HepG2 (cell line): ENCODE data around the gene NPAS2. TPM values are rescaled to one million over a fixed set of nuclear protein-coding genes. Genes with fewer than 3 reads are reported as not detected.

ENCODE experiments used
- ATF1 ChIP-seq: IDR thresholded peaks from 2 replicates; pipeline ENCODE4 v1.6.1; 2016; ENCODE audit warnings: mild to moderate bottlenecking, control low read depth
- CEBPG ChIP-seq: IDR thresholded peaks from 2 replicates; pipeline ENCODE4 v1.6.1; 2016
- ELF1 ChIP-seq: sonication (generic); formaldehyde crosslinking; IDR thresholded peaks from 2 replicates; pipeline ENCODE4 v1.4.0; 2020; ENCODE audit warnings: missing genetic modification reagents
- GZF1 ChIP-seq: sonication (generic); formaldehyde crosslinking; IDR thresholded peaks from 2 replicates; pipeline ENCODE4 v1.5.1; 2020; ENCODE audit warnings: mild to moderate bottlenecking, missing genetic modification reagents
- HOXA5 ChIP-seq: sonication (generic); formaldehyde crosslinking; IDR thresholded peaks from 2 replicates; pipeline ENCODE4 v1.4.0; 2020; ENCODE audit warnings: missing genetic modification reagents
- KDM5A ChIP-seq: fragments of 200-600 bp; sonication (generic); IDR thresholded peaks from 2 replicates; pipeline ENCODE4 v1.7.0; 2018; ENCODE audit warnings: antibody characterized with exemption, mild to moderate bottlenecking, low read length, borderline replicate concordance
- KLF6 ChIP-seq: IDR thresholded peaks from 2 replicates; pipeline ENCODE4 v1.8.0; 2016; ENCODE audit warnings: missing biosample characterization, missing genetic modification reagents
- REPIN1 ChIP-seq: sonication (generic); formaldehyde crosslinking; IDR thresholded peaks from 2 replicates; pipeline ENCODE4 v1.8.0; 2022; ENCODE audit warnings: missing genetic modification reagents, low read depth, mild to moderate bottlenecking, borderline replicate concordance
- RFX1 ChIP-seq: fragments of 450-650 bp; IDR thresholded peaks from 2 replicates; pipeline ENCODE4 v1.6.1; 2017
- SETDB1 ChIP-seq: sonication (generic); formaldehyde crosslinking; IDR thresholded peaks from 2 replicates; pipeline ENCODE4 v1.5.1; 2020; ENCODE audit warnings: missing genetic modification reagents, mild to moderate bottlenecking, borderline replicate concordance
- SPEN ChIP-seq: sonication (generic); formaldehyde crosslinking; IDR thresholded peaks from 2 replicates; pipeline ENCODE4 v1.5.1; 2020; ENCODE audit warnings: low read depth, mild to moderate bottlenecking, missing genetic modification reagents
- ZNF225 ChIP-seq: sonication (generic); formaldehyde crosslinking; IDR thresholded peaks from 2 replicates; pipeline ENCODE4 v1.4.0; 2020; ENCODE audit warnings: mild to moderate bottlenecking, missing genetic modification reagents
- ZNF333 ChIP-seq: sonication (generic); formaldehyde crosslinking; IDR thresholded peaks from 2 replicates; pipeline ENCODE4 v1.4.0; 2020; ENCODE audit warnings: mild to moderate bottlenecking, missing genetic modification reagents, borderline replicate concordance
- ZNF660 ChIP-seq: sonication (generic); formaldehyde crosslinking; IDR thresholded peaks from 2 replicates; pipeline ENCODE4 v1.5.1; 2020; ENCODE audit warnings: mild to moderate bottlenecking, low read depth, missing genetic modification reagents, borderline replicate concordance
- ZNF720 ChIP-seq: sonication (generic); formaldehyde crosslinking; IDR thresholded peaks from 2 replicates; pipeline ENCODE4 v1.4.0; 2020; ENCODE audit warnings: missing genetic modification reagents
- ZNF879 ChIP-seq: sonication (generic); formaldehyde crosslinking; IDR thresholded peaks from 2 replicates; pipeline ENCODE4 v1.8.1; 2023; ENCODE audit warnings: missing genetic modification reagents
- polyA plus RNA-seq, 8 experiments: library from polyadenylated mRNA; depleted of rRNA in 3 of 8; stranded (reverse) in 7 of 8; unstranded in 1 of 8; fragments of >200 nt; fragmentation: Illumina TruSeq in 4 of 8; extraction: Trizol in 4 of 8; gene quantifications; 2 replicates each; pipeline versions ENCODE4 v1.2.1 to v1.2.3, GENCODE V29; 2011 to 2016; ENCODE audit warnings: low read depth in 4 of 8, missing spikeins in 1 of 8, mixed read lengths in 1 of 8; ENCODE audit not compliant: insufficient read depth in 1 of 8
- total RNA-seq, 5 experiments: library from RNA; depleted of rRNA; stranded (reverse); fragments of >200 nt; fragmentation: Illumina TruSeq; extraction: Trizol; gene quantifications; 2 replicates each; pipeline ENCODE4 v1.2.3, GENCODE V29; 2016; ENCODE audit warnings: low read depth in 1 of 5
- TF ChIP-seq, protein P1 (sequence below): sonication (generic); formaldehyde crosslinking; IDR thresholded peaks from 2 replicates; pipeline ENCODE4 v1.9.0; 2022; ENCODE audit warnings: low read depth, missing genetic modification reagents
- TF ChIP-seq, protein P2 (sequence below): sonication (generic); formaldehyde crosslinking; conservative IDR thresholded peaks from 2 replicates; pipeline ENCODE4 v1.8.0; 2022; ENCODE audit warnings: low read depth, missing genetic modification reagents
- TF ChIP-seq, protein P3 (sequence below): sonication (generic); formaldehyde crosslinking; IDR thresholded peaks from 2 replicates; pipeline ENCODE4 v1.4.0; 2020; ENCODE audit warnings: mild to moderate bottlenecking, missing genetic modification reagents
- TF ChIP-seq, protein P4 (sequence below): sonication (generic); formaldehyde crosslinking; IDR thresholded peaks from 2 replicates; pipeline ENCODE4 v1.5.1; 2020; ENCODE audit warnings: mild to moderate bottlenecking, missing genetic modification reagents, moderate library complexity

Gene NPAS2
- total and polyA plus RNA-seq, 2 of the 13 experiments (the other 11 are each of a cell fraction or from before 2014, with no cell fraction given) = 14.8 to 37.5 TPM

DNA sequence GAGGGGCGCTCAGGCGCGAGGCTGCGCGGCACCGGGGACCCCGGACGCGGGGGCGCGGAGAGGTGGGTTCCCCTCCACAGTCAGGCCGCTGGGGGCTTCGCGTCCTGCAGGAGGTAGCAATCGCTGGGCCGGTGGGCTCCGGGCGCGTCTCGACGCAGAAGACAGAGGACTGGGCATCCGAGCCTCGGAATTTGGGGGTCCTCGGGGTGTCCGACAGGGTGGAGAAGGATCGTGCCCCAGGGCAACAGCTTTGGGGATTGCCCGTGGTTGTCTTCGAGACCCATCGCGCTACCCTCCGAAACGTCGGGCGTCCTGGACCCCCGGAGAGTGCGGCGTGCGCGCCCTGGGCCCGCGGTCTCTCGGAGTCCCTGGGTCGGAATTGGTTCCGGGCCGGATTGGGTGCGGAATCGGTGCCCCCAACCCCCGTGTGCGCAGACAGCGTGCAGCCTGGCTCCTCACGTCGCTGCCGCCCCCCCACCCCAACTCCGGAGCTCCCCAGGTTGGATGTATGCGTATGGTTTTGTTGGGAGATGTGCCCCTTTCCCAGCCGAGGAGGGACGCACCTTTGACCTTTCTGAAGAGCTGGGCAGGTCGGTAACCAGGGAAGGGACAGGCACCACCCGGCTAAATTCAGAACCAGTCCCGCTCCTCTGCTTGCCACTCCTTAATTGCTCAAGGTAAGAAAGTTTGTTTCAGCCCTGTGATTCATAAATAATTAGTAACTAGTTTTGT is 750 bp downstream of the NPAS2 start (continued):
- TF ChIP-seq HOXA5 (CRISPR knock-in tag) (0 out of 2 replicates have a peak, but pooled peaks have one; percentile 26), ZNF720 (CRISPR knock-in tag) (no peak), SETDB1 (no peak), SPEN (CRISPR knock-in tag) (peak; percentile 55; the same call in 1 of the 2 replicates), ELF1 (no peak), REPIN1 (peak; percentile 62; the same call in 1 of the 2 replicates), ZNF333 (CRISPR knock-in tag) (0 out of 2 replicates have a peak, but pooled peaks have one; percentile 63), ZNF225 (CRISPR knock-in tag) (no peak; the same call in 1 of the 2 replicates), ATF1 (no peak), KDM5A (no peak), ZNF660 (CRISPR knock-in tag) (peak; percentile 41; the same call in 1 of the 2 replicates), KLF6 (CRISPR knock-in tag) (0 out of 2 replicates have a peak, but pooled peaks have one; percentile 7), RFX1 (no peak), GZF1 (CRISPR knock-in tag) (0 out of 2 replicates have a peak, but pooled peaks have one; percentile 21), CEBPG (CRISPR knock-in tag) (no peak), ZNF879 (CRISPR knock-in tag) (0 out of 2 replicates have a peak, but pooled peaks have one; percentile 30)
- TF ChIP-seq, protein P1, sequence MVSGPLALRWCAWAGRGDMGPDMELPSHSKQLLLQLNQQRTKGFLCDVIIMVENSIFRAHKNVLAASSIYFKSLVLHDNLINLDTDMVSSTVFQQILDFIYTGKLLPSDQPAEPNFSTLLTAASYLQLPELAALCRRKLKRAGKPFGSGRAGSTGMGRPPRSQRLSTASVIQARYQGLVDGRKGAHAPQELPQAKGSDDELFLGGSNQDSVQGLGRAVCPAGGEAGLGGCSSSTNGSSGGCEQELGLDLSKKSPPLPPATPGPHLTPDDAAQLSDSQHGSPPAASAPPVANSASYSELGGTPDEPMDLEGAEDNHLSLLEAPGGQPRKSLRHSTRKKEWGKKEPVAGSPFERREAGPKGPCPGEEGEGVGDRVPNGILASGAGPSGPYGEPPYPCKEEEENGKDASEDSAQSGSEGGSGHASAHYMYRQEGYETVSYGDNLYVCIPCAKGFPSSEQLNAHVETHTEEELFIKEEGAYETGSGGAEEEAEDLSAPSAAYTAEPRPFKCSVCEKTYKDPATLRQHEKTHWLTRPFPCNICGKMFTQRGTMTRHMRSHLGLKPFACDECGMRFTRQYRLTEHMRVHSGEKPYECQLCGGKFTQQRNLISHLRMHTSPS (CRISPR knock-in tag) = peak; percentile 31; the same call in 1 of the 2 replicates
- TF ChIP-seq, protein P2, sequence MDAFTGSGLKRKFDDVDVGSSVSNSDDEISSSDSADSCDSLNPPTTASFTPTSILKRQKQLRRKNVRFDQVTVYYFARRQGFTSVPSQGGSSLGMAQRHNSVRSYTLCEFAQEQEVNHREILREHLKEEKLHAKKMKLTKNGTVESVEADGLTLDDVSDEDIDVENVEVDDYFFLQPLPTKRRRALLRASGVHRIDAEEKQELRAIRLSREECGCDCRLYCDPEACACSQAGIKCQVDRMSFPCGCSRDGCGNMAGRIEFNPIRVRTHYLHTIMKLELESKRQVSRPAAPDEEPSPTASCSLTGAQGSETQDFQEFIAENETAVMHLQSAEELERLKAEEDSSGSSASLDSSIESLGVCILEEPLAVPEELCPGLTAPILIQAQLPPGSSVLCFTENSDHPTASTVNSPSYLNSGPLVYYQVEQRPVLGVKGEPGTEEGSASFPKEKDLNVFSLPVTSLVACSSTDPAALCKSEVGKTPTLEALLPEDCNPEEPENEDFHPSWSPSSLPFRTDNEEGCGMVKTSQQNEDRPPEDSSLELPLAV (CRISPR knock-in tag) = no peak
- TF ChIP-seq, protein P3, sequence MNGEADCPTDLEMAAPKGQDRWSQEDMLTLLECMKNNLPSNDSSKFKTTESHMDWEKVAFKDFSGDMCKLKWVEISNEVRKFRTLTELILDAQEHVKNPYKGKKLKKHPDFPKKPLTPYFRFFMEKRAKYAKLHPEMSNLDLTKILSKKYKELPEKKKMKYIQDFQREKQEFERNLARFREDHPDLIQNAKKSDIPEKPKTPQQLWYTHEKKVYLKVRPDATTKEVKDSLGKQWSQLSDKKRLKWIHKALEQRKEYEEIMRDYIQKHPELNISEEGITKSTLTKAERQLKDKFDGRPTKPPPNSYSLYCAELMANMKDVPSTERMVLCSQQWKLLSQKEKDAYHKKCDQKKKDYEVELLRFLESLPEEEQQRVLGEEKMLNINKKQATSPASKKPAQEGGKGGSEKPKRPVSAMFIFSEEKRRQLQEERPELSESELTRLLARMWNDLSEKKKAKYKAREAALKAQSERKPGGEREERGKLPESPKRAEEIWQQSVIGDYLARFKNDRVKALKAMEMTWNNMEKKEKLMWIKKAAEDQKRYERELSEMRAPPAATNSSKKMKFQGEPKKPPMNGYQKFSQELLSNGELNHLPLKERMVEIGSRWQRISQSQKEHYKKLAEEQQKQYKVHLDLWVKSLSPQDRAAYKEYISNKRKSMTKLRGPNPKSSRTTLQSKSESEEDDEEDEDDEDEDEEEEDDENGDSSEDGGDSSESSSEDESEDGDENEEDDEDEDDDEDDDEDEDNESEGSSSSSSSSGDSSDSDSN (CRISPR knock-in tag) = peak; percentile 67; the same call in 1 of the 2 replicates
- TF ChIP-seq, protein P4, sequence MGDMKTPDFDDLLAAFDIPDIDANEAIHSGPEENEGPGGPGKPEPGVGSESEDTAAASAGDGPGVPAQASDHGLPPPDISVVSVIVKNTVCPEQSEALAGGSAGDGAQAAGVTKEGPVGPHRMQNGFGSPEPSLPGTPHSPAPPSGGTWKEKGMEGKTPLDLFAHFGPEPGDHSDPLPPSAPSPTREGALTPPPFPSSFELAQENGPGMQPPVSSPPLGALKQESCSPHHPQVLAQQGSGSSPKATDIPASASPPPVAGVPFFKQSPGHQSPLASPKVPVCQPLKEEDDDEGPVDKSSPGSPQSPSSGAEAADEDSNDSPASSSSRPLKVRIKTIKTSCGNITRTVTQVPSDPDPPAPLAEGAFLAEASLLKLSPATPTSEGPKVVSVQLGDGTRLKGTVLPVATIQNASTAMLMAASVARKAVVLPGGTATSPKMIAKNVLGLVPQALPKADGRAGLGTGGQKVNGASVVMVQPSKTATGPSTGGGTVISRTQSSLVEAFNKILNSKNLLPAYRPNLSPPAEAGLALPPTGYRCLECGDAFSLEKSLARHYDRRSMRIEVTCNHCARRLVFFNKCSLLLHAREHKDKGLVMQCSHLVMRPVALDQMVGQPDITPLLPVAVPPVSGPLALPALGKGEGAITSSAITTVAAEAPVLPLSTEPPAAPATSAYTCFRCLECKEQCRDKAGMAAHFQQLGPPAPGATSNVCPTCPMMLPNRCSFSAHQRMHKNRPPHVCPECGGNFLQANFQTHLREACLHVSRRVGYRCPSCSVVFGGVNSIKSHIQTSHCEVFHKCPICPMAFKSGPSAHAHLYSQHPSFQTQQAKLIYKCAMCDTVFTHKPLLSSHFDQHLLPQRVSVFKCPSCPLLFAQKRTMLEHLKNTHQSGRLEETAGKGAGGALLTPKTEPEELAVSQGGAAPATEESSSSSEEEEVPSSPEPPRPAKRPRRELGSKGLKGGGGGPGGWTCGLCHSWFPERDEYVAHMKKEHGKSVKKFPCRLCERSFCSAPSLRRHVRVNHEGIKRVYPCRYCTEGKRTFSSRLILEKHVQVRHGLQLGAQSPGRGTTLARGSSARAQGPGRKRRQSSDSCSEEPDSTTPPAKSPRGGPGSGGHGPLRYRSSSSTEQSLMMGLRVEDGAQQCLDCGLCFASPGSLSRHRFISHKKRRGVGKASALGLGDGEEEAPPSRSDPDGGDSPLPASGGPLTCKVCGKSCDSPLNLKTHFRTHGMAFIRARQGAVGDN = peak; percentile 82
